ENCODE data around the gene DOK7. TPM values are rescaled to one million over a fixed set of nuclear protein-coding genes. Genes with fewer than 3 reads are reported as not detected.

Gene DOK7
- polyA plus RNA-seq, 1 experiment = not detected

GRCh38 chr4:3488820-3489219 lies 25.7 kb downstream of the DOK7 start:
- ChIA-PET CTCF (no interaction called here), POLR2A (no interaction called here)
- Histone ChIP-seq H3K27ac (ENCODE audit: low read depth, low read length) (no peak overlapping the region), H3K27me3 (ENCODE audit: control insufficient read depth, insufficient read depth, low read length) (peaks cover 26% of the 10 kb centered on the region), H3K9me3 (ENCODE audit: control insufficient read depth, insufficient read depth, low read length) (no peaks in the 10 kb centered on the region; the same call in 1 of the 2 replicates), H3K4me3 (ENCODE audit: low read depth, low read length) (no peak overlapping the region)
- DNase-seq (ENCODE audit: low read depth, low spot score) = no peak
- no peak for TF ChIP-seq CTCF (IDR thresholded peaks at IDR 0.05; ENCODE audit: low read depth, low read length)

- ChIA-PET CTCF (no interaction called here), POLR2A (no interaction called here)
- no peak for TF ChIP-seq CTCF (IDR thresholded peaks at IDR 0.05; ENCODE audit: low read depth, low read length)
- no peak overlapping the region for H3K4me3 ChIP-seq (ENCODE audit: low read depth, low read length)
- no peaks in the 10 kb centered on the region; the same call in 1 of the 2 replicates for H3K9me3 ChIP-seq (ENCODE audit: control insufficient read depth, insufficient read depth, low read length)
- DNase-seq (ENCODE audit: low read depth, low spot score) = no peak
- H3K27me3 ChIP-seq (ENCODE audit: control insufficient read depth, insufficient read depth, low read length) = peaks cover 20% of the 10 kb centered on the region
- H3K27ac ChIP-seq (ENCODE audit: low read depth, low read length) = no peak overlapping the region
These were observed 26.4 kb downstream of the DOK7 start for GRCh38 chr4:3489451-3489962.

GRCh38 chr4:3491681-3492405 lies 28.7 kb downstream of the DOK7 start:
- ChIA-PET POLR2A (no interaction called here), CTCF (interaction anchor here (1.5 to 3.8 kb wide), 2 partner anchors 11 to 146 kb away, joined by 6 to 33 read pairs; no protein-coding TSS in a partner anchor)
- peak; percentile 15 for DNase-seq (ENCODE audit: low read depth, low spot score)
- Histone ChIP-seq H3K27me3 (ENCODE audit: control insufficient read depth, insufficient read depth, low read length) (peaks cover 10% of the 10 kb centered on the region), H3K27ac (ENCODE audit: low read depth, low read length) (no peak overlapping the region), H3K4me3 (ENCODE audit: low read depth, low read length) (no peak overlapping the region), H3K9me3 (ENCODE audit: control insufficient read depth, insufficient read depth, low read length) (no peaks in the 10 kb centered on the region; the same call in 1 of the 2 replicates)
- TF ChIP-seq CTCF (IDR thresholded peaks at IDR 0.05; ENCODE audit: low read depth, low read length) = no peak

GRCh38 chr4:3492741-3493719 lies 29.9 kb downstream of the DOK7 start:
- Histone ChIP-seq H3K27ac (ENCODE audit: low read depth, low read length) (no peak overlapping the region), H3K27me3 (ENCODE audit: control insufficient read depth, insufficient read depth, low read length) (peaks cover 8% of the 10 kb centered on the region)
- no peak for TF ChIP-seq CTCF (IDR thresholded peaks at IDR 0.05; ENCODE audit: low read depth, low read length)

More at GRCh38 chr4:3492741-3493719, 29.9 kb downstream of the DOK7 start:
- no peaks in the 10 kb centered on the region; the same call in 1 of the 2 replicates for H3K9me3 ChIP-seq (ENCODE audit: control insufficient read depth, insufficient read depth, low read length)
- H3K4me3 ChIP-seq (ENCODE audit: low read depth, low read length) = no peak overlapping the region
- no peak for DNase-seq (ENCODE audit: low read depth, low spot score)
- ChIA-PET POLR2A (no interaction called here), CTCF (interaction anchor here (1.5 to 3.8 kb wide), 2 partner anchors 12 to 147 kb away, joined by 6 to 33 read pairs; no protein-coding TSS in a partner anchor)
